Right forelimb (tissue), 1 donor: Measurements from ENCODE around the gene CYP1A2.

Experiments used
- DNase-seq: peaks from one replicate; pipeline ENCODE4 v3.0.0-alpha.2; 2018

Gene CYP1A2

GRCh38 chr15:74790080-74790916, 41.7 kb downstream of the CYP1A2 start:
- peak; percentile 69 for DNase-seq

- no peak for DNase-seq
These were observed 42.4 kb downstream of the CYP1A2 start for GRCh38 chr15:74791007-74791406.

- no peak for DNase-seq
These were observed 43.0 kb downstream of the CYP1A2 start for GRCh38 chr15:74791667-74792066.

GRCh38 chr15:74792227-74793016, 43.8 kb downstream of the CYP1A2 start:
- DNase-seq: no peak

- DNase-seq: no peak
These were observed 44.7 kb downstream of the CYP1A2 start for GRCh38 chr15:74793135-74794028.

GRCh38 chr15:74794248-74794969, 45.8 kb downstream of the CYP1A2 start:
- DNase-seq: no peak

- DNase-seq: no peak
These were observed 46.3 kb downstream of the CYP1A2 start for GRCh38 chr15:74794970-74795349.

- DNase-seq: no peak
These were observed 47.5 kb downstream of the CYP1A2 start for GRCh38 chr15:74795966-74796625.

GRCh38 chr15:74798388-74799254, 50.0 kb downstream of the CYP1A2 start:
- DNase-seq: no peak

- DNase-seq: no peak
These were observed 50.7 kb downstream of the CYP1A2 start for GRCh38 chr15:74799255-74799855.

GRCh38 chr15:74799856-74800558, 51.4 kb downstream of the CYP1A2 start:
- DNase-seq: peak; percentile 68

GRCh38 chr15:74800559-74801094, 52.0 kb downstream of the CYP1A2 start:
- DNase-seq: no peak

- DNase-seq: no peak
These were observed 52.8 kb downstream of the CYP1A2 start for GRCh38 chr15:74801311-74801997.

GRCh38 chr15:74802290-74802689, 53.6 kb downstream of the CYP1A2 start:
- no peak for DNase-seq

GRCh38 chr15:74802862-74803447, 54.3 kb downstream of the CYP1A2 start:
- DNase-seq: no peak

- no peak for DNase-seq
These were observed 56.3 kb downstream of the CYP1A2 start for GRCh38 chr15:74804935-74805334.
